GM18909 (cell line): Measurements from ENCODE around the gene FOXD4L5.
"Not testable (repeated sequence)": the region's sequence is repeated elsewhere in the genome, so short reads cannot be mapped to it uniquely, and the experiment has no call there.

ENCODE experiments used
- ATAC-seq: cut with Tn5 transposase; IDR thresholded peaks from one replicate; pipeline ENCODE4 v1.9.1; 2021; ENCODE audit warnings: mild to moderate bottlenecking; ENCODE audit not compliant: unreplicated experiment, poor library complexity

The FOXD4L5 gene

DNA sequence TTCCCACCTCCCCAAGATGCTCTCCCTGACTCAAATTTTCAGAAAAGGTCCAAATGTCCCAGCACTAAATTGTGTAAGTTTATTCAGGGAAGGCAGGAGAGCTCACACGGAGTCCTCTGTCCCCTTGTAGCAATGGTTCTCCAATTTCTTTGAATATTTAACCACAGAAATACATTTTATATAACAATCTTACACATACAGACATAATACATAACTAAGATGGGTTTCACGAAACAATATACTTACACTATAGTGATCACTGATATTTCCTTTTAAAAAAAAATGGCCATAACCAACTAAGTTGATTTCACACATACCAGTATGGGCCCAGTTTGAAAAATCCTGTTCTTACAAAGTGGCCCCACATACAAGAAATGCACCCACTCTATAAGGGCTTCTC lies at the start of gene FOXD4L5:
FOXD4L5 (minus strand) TSS at position 101 of the 400 bp plus-strand sequence. CDS start 832 bp downstream, outside the sequence.
- ATAC-seq: not testable (repeated sequence)

- not testable (repeated sequence) for ATAC-seq
Observed at GRCh38 chr9:65283943-65284342, 1.1 kb downstream of the FOXD4L5 start.

- not testable (repeated sequence) for ATAC-seq
Observed at GRCh38 chr9:65282976-65283375, 2.0 kb downstream of the FOXD4L5 start.
